DMS79 (cell line): ENCODE data around the gene PNRC1.
"Not testable (repeated sequence)": the region's sequence is repeated elsewhere in the genome, so short reads cannot be mapped to it uniquely, and the experiment has no call there.

Experiments used
- DNase-seq: peaks from one replicate; lab custom pipeline; 2025; lab: John Stamatoyannopoulos, UW

PNRC1 gene

DNA sequence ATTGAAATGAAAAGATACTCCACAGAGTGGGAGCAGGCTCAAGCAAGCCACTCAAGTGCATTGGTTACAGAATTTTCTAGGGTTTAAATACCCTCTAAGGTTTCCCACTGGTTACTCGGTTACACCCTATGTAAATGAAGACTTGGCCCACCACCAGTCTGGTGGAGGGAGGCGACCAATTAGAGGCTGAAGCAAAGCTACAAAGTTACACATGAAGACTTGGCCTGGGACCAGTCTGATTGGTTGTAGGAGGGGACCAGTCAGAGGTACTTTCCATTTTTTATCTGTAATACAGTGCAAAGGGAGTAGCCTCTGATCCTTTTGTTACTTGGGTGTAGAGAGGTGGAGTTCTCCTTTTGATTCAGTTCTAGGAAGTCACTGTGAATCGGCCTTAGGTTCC lies 29.7 kb downstream of the PNRC1 start:
- DNase-seq: no peak

DNA sequence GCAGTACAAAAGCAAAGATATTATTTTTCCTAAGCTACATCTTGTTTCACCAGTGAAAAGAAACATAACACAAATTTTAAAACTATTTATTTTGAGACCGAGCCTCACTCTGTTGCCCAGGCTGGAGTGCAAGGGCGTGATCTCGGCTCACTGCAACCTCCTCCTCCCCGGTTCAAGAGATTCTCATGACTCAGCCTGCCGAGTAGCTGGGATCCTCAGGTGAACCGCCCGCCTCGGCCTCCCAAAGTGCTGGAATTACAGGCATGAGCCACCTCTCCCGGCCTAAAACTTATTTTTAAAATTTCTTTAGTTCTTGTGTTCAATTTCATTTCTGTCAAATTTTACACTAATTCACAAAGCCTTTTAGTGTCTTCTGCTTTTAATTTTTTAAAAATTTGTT lies 31.4 kb downstream of the PNRC1 start:
- DNase-seq: no peak

DNA sequence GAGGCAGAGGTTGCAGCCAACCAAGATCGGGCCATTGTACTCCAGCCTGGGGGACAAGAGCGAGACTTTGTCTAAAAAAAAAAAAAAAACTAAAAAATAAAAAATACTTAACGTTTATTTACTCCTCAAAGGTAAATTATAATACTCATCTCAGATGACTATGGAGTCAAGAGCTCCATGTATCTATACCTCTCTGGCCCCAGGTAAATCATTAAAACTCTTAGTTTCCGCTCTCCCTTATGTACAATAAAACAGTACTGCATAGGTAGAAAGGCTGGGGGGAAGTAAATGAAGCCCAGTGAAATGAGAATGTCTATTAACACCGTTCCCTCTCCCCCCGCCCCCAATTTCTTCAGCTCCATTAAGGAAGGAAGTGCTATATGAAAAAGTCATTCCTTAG lies 36.2 kb downstream of the PNRC1 start:
- no peak for DNase-seq

DNA sequence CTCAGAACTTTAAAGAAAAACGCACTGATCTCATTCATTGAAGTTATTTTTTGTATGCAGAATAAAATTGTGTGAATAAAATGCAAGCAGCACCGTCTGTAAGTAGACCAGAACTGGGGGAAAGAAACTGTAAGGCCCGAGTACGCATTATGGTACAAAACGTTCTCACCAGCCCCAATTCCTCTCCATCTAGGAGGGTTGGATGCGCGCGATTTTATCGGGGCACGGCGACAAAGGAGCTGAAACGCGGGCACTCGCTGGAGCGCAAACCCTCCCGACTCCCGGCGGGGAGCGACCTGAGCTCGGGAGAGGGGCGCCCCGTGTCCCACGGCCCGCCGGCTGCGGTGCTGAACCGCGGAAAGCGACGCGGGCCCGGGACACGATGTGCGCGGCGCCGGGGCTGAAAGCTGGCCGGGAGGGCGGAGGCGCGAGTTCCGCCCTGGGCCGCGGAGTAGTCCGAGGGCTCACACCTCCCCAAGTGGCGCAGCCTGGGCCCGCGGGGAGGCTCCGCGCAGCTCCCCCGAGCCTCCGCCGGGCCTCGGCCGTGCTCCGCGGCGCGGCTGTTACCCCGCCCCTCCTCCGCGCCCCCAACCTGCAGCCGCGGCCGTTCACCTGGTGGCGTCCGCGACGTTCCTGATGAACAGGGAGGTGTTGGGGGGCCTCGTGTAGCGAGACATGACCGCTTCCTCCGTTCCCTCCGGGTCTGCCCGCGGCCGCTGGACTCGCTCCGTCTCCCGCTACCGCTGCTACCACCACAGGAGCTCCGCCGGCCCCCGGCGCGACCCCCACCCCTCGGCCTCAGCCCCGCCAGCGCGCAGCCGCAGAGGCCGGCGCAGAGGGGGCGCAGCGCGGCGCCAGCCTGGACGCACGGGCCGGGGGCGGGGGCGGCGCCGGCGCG lies 36.9 kb downstream of the PNRC1 start, which contains the start of gene SRSF12:
Gene SRSF12 (minus strand): TSS at position 861 of the 898 bp plus-strand sequence. CDS start 184 bp downstream, at position 677.
- DNase-seq: peak; percentile 16

DNA sequence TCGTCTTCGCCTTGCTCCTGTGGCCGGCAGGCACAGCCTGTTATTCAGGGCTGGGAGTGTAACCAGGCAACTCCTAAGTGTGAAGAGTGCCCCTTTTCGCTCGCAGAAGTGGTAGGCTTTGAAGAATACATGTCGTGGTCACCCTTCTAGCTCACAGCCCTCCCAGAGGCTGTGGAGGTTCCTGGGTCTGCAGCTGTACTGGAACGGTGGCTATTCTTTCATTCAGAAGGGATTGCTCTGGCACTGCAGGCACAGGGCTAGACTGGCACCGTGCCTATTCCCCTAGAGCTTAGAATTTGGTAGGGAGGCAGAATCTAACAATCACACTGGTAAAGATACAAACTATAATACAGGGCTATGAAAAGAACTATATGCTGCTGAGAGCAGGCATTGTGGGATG lies 38.4 kb downstream of the PNRC1 start:
- no peak for DNase-seq

DNA sequence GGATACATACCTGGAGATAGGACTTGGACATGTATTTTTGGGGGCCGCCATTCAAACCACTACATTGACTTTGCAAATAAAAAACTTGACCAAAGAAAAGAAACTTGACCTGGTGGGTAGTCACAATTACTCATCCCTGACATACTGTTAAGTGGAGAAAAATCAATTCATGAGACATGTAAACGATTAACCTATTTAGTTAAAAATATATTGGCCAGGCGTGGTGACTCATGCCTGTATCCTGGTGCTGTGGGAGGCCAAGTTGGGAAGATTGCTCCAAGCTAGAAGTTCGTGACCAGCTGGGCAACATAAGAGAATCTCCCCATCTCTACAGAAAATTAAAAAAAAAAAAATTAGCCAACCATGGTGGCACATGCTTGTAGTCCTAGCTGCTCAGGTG lies 39.8 kb downstream of the PNRC1 start:
- no peak for DNase-seq

DNA sequence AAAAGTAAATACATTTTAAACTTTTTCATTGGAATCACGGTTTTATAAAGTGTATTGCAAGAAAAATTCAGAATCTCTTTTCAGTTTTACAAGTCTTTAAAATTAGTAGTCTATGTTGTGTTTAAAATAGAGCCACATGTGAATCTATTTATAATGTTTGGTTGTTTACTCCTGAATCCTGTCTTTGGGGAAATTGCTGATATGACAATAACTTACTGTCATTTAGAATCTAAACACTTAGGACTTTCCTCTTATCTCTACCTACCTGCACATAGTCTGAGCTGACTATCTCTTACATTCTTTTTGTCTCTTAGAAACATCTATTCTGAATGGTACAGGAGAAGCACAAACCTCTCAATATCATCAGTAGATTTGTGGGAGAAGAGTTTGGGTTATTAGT lies 41.4 kb downstream of the PNRC1 start:
- DNase-seq: no peak

DNA sequence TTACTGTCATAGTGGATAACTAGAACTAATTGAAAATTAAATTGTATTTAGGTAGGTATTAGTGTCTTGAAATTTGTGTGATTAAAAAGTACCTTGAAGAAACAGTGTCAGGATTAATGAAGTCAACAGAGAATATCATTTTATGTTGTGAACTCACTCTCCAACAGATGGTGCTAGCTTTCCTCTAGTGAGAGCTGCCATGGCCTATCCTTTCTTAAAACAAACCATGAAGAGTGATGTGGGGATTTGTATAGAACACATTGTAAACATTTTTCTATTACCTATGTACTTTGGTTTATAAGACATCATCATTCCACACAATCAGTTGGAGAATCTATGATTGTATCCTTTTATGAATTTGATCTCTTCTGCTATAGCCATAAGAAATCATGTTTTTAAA lies 42.1 kb downstream of the PNRC1 start:
- peak; percentile 13 for DNase-seq

DNA sequence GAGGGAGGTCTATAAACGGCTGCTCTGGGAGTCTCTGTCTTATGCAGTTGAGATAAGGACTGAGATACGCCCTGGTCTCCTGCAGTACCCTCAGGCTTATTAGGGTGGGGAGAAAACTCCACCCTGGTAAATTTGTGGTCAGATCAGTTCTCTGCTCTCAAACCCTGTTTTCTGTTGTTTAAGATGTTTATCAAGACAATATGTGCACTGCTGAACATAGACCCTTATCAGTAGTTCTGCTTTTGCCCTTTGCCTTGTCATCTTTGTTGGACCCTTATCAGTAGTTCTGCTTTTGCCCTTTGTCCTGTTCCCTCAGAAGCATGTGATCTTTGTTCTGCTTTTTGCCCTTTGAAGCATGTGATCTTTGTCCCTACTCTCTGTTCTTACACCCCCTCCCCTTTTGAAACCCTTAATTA lies 47.7 kb downstream of the PNRC1 start:
- not testable (repeated sequence) for DNase-seq

DNA sequence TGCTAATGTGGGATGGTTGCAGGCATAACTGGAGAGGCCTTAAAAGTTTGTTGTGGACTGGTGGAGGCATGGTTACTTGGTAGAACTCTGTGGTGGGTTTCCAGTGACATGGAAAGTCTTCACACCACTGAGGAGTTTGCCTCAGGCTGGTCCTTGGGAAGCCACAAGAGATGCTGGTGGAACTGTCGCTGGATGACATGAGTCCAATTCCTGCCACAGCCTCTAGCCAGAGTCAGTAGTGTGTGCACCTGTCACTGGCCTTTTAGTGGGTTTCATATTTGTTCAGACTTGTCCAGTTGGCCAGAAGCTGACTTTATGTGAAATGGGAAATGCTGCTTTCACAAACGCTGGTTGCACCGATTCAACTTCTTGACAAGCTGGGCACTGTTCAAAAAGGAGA lies 51.0 kb downstream of the PNRC1 start:
- DNase-seq: no peak

DNA sequence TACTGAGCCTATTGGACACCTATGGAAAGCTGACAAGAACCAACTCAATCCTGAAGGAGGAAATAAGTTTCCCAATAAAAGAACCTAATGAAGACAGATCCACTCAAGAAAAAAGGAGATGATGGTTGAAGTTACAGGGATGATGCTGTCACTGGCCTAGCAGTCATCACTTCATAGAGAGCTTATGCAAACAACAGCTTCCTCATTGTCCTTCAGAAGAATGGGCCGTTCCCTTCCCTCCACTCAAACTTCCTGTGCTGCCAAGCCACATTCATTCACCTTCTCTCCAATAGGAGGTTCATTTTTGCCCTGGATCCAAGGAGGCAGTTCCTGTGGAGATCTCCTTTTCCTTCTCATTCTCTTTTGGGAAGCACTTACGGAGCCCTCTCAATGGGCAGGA lies 51.5 kb downstream of the PNRC1 start:
- DNase-seq: no peak

DNA sequence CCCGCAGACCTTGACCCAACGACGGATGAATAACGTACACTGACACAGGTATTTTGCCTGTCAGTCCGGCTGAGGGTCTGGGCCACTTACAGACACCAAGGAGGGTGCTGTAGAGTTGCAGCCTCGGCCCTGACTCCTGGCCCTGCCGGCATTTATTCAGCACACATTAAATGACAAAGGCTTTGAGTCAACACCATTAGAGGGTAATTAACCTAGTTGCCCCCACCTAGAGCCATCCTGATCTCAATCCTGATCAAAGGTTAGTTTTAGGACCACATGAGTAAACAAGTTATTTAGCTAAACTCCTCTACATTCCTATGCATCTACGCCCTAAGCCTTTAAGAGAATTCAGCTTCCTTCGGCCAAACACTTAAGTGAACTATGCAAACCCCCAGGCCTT lies 53.4 kb downstream of the PNRC1 start:
- DNase-seq: no peak

DNA sequence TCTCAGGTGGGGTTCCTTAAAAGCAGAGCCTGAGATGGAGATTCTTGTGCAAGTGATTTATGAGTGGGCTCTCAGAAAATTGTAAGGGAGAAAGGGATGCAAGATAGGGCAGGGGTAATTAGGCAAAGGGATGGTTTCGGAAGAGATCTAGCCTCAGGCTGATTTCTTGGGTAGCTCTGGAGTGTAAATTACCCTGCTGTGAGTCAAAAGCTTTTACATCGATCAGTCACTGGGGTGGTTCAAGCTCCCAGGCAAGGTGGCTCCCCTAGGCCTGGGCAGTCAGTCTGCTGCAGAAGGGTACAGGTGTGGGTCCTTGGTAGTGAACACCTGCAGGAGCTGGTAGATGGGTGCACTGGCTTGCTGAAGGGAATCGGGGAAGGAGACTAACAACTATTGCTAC lies 54.2 kb downstream of the PNRC1 start:
- DNase-seq: no peak
